ENCODE measurements around the gene WNT9A. TPM values are rescaled to one million over a fixed set of nuclear protein-coding genes. Genes with fewer than 3 reads are reported as not detected.
"Not testable (repeated sequence)": the region's sequence is repeated elsewhere in the genome, so short reads cannot be mapped to it uniquely, and the experiment has no call there.

The WNT9A gene
- not detected for total RNA-seq

DNA sequence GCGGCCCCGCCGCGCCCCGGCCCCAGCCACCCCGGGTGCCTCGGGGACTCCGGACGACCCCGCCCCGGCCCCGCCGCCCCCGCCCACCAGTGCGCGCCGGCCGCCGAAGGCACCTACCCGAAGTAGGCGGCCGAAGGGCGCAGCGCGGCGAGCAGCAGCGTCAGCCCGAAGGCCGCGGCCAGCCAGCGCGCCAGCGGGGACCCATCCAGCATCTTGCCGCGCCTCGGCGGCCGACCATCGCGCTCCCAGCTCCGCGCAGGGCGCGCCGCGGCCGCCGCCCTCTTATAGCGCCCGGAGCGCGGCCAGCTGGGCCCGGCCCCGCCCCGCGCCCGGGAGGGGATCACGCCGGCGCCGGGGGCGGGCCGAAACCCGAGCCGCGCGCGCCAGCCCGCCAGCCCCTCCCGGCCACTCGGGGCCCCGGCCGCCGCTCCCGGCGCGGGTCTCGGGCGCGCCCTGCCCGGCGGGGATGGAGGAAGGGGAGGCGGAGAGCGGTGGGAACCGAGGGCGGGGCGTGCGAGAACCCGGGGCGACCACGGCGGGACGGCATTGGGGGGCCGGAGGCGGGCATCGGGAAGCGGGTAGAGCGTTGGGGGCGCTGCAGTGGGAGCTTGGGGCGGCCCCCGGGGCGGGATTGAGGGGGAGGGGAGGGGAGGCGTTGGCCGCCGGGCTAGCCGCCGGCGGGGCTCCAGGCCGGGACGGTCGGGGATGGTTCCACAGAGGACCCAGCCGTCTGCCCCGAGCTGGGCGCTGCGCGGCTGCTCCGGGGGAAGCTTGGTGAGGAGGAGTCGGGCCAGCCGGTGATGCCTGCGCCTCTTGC, at the start of gene WNT9A:
Gene WNT9A (minus strand): TSS at position 257 of the 817 bp plus-strand sequence. CDS start 45 bp downstream, at position 212.
- Mint-ChIP-seq H3K27ac (no peak within 1 kb of the TSS), H3K4me3 (peak within 1 kb of the TSS; percentile 63), H3K4me1 (peaks cover 2% of the 10 kb centered on the region), H3K9me3 (no peaks in the 10 kb centered on the region), H3K27me3 (peaks cover 14% of the 10 kb centered on the region), H3K36me3 (no peaks in the 10 kb centered on the region)
- DNase-seq: peak; percentile 33

DNA sequence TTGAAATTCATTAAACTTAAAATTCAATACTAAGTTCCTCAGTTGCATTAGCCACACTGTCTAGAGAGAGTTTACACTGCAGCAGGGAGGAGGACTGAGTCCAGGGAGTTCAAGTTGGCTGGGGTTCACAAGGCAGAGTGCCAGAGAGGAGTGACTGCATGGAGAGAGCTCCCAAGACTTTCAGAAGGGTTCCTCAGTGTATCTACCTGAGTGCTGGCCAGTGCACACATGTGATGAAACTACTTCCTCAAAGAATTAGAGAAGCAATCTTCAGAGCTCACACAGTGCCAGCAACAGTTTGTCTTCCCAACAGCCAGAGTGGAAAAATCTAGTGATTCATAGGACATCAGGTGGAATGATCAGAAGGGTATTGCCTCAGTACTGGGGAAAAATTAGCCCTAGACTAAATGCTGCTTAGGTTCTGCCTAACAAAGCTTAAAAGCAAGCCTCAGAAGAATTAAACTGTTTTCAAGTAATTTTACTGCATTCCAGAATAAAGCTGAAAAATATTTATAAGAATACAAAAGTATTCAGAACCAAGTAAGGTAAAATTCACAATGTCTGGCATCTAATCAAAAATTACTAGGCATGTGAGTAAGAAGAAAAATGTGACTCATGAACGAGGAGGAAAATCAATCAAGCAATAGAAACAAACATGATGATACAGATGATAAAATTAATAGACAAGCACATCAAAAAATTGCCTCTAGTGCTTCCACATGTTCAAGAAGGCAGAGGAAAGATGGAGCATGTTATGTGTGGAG, 48.6 kb upstream of the WNT9A start:
- H3K4me1 Mint-ChIP-seq: no peaks in the 10 kb centered on the region
- H3K4me3 Mint-ChIP-seq: no peak overlapping the region
- peaks cover 17% of the 10 kb centered on the region for H3K9me3 Mint-ChIP-seq
- peaks cover 20% of the 10 kb centered on the region for H3K27me3 Mint-ChIP-seq
- H3K36me3 Mint-ChIP-seq: no peaks in the 10 kb centered on the region
- no peak for DNase-seq
- no peak overlapping the region for H3K27ac Mint-ChIP-seq

DNA sequence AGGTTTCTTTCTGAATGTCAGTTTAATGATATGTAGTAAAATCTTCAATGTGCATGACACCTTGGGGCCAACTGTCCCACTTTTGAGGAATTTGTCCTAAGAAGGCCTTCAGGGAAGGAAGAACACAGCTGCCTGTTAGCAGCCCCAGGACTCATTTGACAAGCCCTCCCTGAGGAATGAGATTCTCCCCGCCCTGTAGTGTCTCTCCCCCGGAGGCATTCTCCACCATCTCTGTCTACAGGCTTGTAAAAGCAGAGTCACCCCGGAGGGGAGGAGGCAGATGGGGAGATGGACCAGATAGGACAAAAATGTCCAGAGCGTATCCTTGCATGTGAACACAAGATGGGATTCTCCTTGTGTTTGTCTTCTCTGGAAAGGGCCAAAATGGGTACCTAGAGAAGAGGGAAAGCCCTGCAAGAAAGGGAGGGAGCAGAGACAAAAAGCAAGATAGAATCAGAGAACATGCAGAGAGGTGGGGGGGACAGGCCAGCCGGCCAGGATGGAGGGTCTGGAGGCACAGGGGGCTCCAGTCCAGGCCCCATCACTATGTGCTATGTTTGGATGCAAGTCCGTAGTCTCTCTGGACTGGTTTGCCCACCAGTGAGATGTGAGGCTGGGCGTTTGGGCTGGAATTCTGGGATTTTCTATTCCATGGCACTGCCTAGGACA, 47.0 kb upstream of the WNT9A start:
- no peak for DNase-seq
- H3K27ac Mint-ChIP-seq: no peak overlapping the region

GRCh38 chr1:227987181-227987580, 39.4 kb upstream of the WNT9A start:
- H3K4me1 Mint-ChIP-seq: no peaks in the 10 kb centered on the region
- H3K27ac Mint-ChIP-seq: no peak overlapping the region
- DNase-seq: no peak
- H3K4me3 Mint-ChIP-seq: no peak overlapping the region
- peaks cover 9% of the 10 kb centered on the region for H3K9me3 Mint-ChIP-seq
- H3K36me3 Mint-ChIP-seq: no peaks in the 10 kb centered on the region
- H3K27me3 Mint-ChIP-seq: peaks cover 31% of the 10 kb centered on the region

More for the DNA sequence above, 47.0 kb upstream of the WNT9A start:
- H3K36me3 Mint-ChIP-seq: no peaks in the 10 kb centered on the region
- peaks cover 27% of the 10 kb centered on the region for H3K27me3 Mint-ChIP-seq
- H3K9me3 Mint-ChIP-seq: peaks cover 20% of the 10 kb centered on the region
- H3K4me3 Mint-ChIP-seq: no peak overlapping the region
- no peaks in the 10 kb centered on the region for H3K4me1 Mint-ChIP-seq

GRCh38 chr1:227975583-227976283, 28.0 kb upstream of the WNT9A start:
- H3K36me3 Mint-ChIP-seq, H3K27ac Mint-ChIP-seq, H3K4me1 Mint-ChIP-seq, DNase-seq, H3K4me3 Mint-ChIP-seq, H3K27me3 Mint-ChIP-seq, H3K9me3 Mint-ChIP-seq: not testable (repeated sequence)

- H3K4me3 Mint-ChIP-seq, DNase-seq, H3K27me3 Mint-ChIP-seq, H3K36me3 Mint-ChIP-seq, H3K9me3 Mint-ChIP-seq, H3K27ac Mint-ChIP-seq, H3K4me1 Mint-ChIP-seq: not testable (repeated sequence)
These were observed 26.1 kb upstream of the WNT9A start for GRCh38 chr1:227973724-227974288.

DNA sequence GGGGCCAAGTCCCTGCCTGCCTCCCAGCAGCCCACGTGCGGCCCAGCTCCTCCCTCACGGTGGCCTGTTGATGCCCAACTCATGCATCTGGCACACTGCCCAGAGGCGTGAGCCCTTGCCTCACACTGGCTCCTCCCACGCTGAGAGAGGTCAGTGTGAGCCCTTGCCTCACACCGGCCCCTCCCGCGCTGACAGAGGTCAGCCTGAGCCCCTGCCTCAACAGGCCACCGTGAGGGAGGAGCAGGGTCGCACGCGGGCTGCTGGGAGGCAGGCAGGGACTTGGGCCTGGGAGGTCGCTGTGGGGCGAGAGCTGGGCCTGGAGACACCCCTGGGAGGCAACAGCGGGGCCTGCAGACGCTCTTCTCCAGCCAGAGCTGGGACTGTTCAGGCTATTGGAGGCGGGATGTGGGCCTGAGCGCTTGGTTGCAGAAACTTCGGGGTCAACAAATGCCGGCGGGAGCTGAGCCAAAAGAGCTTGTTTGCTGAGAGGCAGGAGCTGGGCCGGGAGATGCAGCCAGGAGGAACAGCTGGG, 25.2 kb upstream of the WNT9A start:
- H3K9me3 Mint-ChIP-seq, DNase-seq, H3K4me3 Mint-ChIP-seq, H3K4me1 Mint-ChIP-seq, H3K27ac Mint-ChIP-seq, H3K36me3 Mint-ChIP-seq, H3K27me3 Mint-ChIP-seq: not testable (repeated sequence)

GRCh38 chr1:227972283-227972679, 24.5 kb upstream of the WNT9A start:
- H3K27ac Mint-ChIP-seq, H3K4me1 Mint-ChIP-seq, DNase-seq, H3K36me3 Mint-ChIP-seq, H3K9me3 Mint-ChIP-seq, H3K4me3 Mint-ChIP-seq, H3K27me3 Mint-ChIP-seq: not testable (repeated sequence)

DNA sequence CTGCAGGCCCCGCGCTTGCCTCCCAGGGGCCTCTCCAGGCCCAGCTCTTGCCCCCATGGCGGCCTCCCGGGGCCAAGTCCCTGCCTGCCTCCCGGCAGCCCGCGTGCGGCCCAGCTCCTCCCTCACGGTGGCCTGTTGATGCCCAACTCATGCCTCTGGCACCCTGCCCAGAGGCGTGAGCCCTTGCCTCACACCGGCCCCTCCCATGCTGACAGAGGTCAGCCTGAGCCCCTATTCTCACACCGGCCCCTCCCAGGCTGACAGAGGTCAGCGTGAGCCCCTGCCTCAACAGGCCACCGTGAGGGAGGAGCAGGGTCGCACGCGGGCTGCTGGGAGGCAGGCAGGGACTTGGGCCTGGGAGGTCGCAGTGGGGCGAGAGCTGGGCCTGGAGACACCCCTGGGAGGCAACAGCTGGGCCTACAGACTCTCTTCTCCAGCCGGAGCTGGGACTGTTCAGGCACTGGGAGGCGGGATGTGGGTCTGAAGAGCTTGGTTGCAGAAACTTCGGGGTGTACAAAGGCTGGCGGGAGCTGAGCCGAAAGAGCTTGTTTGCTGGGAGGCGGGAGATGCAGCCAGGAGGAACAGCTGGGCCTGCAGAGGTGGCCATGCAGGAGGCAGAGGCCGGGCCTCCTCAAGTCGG, 24.0 kb upstream of the WNT9A start:
- not testable (repeated sequence) for H3K9me3 Mint-ChIP-seq, H3K27me3 Mint-ChIP-seq, H3K27ac Mint-ChIP-seq, DNase-seq, H3K4me1 Mint-ChIP-seq, H3K4me3 Mint-ChIP-seq, H3K36me3 Mint-ChIP-seq

DNA sequence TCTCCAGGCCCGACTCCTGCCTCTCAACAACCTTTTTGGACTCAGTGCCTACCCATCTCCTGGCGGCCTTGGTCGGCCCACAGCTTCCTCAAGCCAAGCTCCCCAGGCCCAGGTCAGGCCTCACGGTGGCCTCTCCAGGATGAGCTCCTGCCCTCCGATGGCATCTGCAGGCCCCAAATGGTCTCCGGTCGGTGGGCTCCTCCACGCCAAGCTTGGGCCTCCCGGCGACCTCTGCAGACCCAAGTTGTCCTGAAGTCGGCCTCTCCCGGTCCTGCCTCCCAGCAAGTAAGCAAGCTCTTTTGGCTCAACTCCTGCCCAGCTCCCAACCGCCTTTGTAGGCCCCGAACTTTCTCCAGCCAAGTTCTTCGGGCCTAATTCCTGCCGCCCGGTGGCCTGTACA, 23.5 kb upstream of the WNT9A start:
- H3K27me3 Mint-ChIP-seq, H3K27ac Mint-ChIP-seq, H3K9me3 Mint-ChIP-seq, H3K4me3 Mint-ChIP-seq, H3K36me3 Mint-ChIP-seq, H3K4me1 Mint-ChIP-seq, DNase-seq: not testable (repeated sequence)

DNA sequence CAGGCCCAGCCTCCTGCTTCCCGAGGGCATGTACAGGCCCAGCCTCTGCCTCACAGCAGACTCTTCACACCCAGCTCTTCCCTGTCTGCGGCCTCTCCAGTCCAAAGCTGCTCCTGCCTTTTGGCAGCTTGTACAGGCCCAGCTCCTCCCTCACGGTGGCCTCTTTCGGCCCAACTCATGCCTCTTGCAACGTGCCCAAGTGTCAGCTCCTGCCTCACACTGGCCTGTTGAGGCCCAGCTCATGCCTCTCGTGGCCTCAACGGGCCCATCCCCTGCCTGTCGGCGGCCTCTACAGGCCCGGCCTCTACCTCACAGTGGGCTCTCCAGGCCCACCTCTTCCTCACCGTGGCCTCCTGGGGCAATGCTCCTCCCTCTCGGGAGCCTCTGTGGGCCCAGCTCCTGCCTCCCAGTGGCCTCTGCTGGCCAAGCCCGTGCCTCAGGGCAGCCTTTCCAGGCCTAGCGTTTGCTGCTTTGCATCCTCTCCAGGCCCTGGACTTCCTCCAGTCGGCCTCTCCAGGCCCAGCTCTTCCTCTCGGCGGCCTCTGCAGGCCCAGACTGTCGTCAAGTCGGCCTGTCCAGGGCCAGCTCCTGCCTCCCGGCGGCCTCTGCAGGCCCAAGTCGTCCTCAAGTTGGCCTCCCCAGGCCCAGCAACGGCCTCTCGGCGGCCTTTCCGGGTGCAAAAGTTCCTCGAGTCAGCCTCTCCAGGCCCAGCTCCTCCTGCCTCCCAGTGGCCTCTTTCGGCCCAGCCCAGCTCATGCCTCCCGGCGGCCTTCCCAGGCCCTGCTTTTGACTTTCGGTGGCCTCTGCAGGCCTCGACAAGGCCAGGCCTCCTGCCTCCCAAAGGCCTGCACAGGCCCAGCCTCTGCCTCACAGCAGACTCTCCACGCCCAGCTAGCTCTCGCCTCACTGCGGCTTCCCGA, 22.6 kb upstream of the WNT9A start:
- H3K36me3 Mint-ChIP-seq, H3K9me3 Mint-ChIP-seq, H3K4me3 Mint-ChIP-seq, H3K27ac Mint-ChIP-seq, H3K27me3 Mint-ChIP-seq, DNase-seq, H3K4me1 Mint-ChIP-seq: not testable (repeated sequence)

GRCh38 chr1:227967815-227968214, 20.1 kb upstream of the WNT9A start:
- H3K9me3 Mint-ChIP-seq, H3K27me3 Mint-ChIP-seq, H3K4me1 Mint-ChIP-seq, H3K36me3 Mint-ChIP-seq, H3K4me3 Mint-ChIP-seq, H3K27ac Mint-ChIP-seq, DNase-seq: not testable (repeated sequence)

GRCh38 chr1:227966733-227967132, 19.0 kb upstream of the WNT9A start:
- not testable (repeated sequence) for H3K27me3 Mint-ChIP-seq, DNase-seq

More at GRCh38 chr1:227966733-227967132, 19.0 kb upstream of the WNT9A start:
- H3K27ac Mint-ChIP-seq, H3K4me1 Mint-ChIP-seq, H3K4me3 Mint-ChIP-seq, H3K36me3 Mint-ChIP-seq, H3K9me3 Mint-ChIP-seq: not testable (repeated sequence)
